ENCODE data around the gene FAM169A.

DNA sequence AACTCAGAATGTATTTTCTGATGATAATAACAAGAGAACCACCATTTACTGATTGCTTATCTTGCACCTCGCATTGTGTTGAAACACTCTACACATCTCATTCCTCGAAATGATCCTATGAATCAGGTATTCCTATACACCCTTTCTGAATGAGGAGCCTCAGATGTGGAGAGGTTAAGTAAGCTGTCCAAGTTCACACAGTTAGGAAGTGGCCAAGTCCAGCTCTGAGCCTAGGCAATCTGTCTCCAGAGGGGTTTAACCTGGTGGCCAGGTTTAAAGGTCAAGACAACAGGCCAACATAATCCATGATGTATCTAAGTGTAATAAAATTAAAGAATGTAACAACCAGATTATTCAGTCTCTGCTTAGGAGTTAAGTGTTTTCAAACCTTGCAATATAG, 12.9 kb downstream of the FAM169A start:
- TF ChIP-seq FOXP2 (optimal IDR thresholded peaks at IDR 0.05; ENCODE audit: control extremely low read depth, extremely low read length, insufficient read depth), result no peak
- no peak for TF ChIP-seq POLR2AphosphoS5 (IDR thresholded peaks at IDR 0.05; ENCODE audit: borderline replicate concordance, low read depth, low read length)
